ENCODE data around the gene RCOR1. TPM values are rescaled to one million over a fixed set of nuclear protein-coding genes. Genes with fewer than 3 reads are reported as not detected.
"Not testable (repeated sequence)": the region's sequence is repeated elsewhere in the genome, so short reads cannot be mapped to it uniquely, and the experiment has no call there.

RCOR1 gene
- total RNA-seq, 1 donor from 2014 or later, result 10.4 TPM

- no peak for DNase-seq (ENCODE audit: low spot score)
These were observed 21.4 kb upstream of the RCOR1 start for GRCh38 chr14:102571043-102571442.

DNA sequence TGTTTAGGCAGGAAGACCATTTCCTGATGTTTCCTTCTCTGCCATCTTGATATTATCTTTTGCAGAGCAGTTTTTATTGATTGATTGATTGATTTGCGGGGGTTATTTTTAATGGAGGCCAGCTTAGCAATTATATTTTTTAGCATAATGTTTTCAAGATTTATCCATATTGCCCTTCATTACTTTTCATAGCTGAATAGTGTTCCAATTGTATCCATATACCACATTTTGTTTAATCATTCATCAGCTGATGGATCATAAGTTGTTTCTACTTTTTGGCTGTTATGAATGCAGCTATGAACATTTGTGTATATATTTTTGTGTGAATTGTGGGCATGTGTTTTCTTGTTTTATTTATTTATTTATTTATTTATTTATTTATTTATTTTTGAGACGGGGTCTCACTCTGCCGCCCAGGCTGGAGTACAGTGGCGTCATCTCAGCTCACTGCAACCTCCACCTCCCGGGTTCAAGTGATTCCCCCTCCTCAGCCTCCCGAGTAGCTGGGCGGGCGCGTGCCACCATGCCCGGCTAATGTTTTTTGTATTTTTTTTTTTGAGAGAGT lies 20.9 kb upstream of the RCOR1 start:
- no peak for DNase-seq (ENCODE audit: low spot score)

GRCh38 chr14:102573161-102573560 lies 19.3 kb upstream of the RCOR1 start:
- DNase-seq (ENCODE audit: low spot score), result not testable (repeated sequence)

DNA sequence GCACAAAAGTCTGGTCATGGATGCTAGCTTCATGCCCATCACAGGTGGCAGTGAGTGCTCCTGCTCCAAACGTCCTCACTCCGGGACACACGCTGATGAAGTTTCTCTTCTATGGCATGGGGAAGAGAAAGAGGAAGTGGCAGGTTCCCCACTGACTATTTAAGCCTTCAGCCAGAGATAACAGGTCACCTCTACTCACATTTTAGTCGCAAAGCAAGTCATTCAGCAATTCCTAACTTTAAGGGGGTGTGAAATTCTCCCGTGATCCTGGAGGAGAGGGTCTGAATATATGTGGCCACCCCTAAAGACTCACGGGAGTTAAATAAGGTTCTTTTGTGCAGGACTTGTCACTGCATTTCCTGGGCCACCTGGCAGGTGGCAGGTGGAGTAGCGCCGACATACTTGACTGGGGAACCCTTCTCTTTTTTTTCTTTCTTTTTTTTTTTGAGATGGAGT lies 18.8 kb upstream of the RCOR1 start:
- DNase-seq (ENCODE audit: low spot score), result no peak

DNA sequence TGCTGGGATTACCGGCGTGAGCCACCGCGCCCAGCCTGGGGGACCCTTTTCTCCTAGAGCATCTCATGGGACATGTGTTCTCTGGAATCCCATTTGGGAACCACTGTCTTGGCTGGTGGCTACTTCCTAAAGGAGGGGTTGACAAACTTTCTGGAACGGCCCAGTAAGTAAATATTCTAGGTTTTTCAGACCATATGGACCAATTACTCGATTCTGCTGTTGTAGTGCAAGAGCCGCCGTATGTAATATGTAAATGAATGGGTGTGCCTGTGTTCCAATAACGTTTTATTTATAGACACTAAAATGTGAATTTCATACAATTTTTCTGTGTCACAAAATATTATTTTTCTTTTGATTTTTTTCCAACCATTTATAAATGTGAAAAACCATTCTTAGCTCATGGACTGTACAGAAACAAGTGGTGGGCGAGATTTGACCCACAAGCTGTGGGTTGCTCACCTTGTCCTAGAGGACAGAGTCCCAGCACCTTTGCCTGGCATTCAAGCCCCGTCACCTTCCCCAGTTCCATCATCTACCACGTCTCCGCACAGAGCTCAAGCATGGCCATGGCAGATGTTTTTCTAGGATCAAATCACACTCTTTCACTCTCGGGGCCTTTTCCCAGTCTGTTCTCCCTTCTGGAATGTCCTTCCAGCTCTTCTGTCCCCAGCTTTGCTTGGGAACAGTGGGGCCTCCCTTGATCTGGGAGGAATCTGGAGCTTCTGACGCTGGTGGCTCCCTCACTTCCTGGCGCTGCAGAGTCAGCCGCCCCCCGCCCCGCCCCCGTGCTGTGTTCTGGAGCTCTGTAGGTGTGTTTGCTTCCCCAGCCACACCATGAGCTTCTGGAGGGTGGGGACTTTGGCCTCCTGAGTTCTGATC lies 17.9 kb upstream of the RCOR1 start:
- peak; percentile 68 for DNase-seq (ENCODE audit: low spot score)

DNA sequence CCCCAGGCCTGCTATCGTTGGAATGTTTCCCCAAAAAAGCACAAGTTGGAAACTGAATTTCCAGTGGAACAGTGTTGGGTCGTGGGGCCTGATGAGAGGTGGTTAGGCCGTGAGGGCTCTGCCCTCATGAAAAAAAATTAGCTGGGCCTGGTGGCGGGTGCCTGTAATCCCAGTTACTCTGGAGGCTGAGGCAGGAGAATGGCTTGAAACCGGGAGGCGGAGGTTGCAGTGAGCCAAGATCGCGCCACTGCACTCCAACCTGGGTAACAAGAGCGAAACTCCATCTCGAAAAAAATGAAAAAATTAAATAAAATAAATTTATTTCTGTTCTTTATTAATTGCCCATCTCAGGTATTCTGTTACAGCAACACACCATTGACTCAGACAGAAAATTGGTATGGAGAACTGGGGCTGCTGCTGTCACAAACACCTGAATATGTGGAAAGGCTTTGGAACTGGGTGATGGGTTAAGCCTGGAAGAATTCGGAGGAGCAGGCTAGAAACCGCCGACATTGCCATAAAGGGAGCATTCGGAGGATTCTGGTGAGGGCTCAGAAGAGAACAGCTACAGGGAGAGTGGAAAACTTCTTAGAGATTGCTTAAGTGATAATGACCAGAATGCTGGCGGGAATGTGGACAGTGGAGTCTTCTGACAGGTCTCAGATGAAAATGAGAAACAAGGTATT lies 17.1 kb upstream of the RCOR1 start:
- no peak for DNase-seq (ENCODE audit: low spot score)

GRCh38 chr14:102575846-102576428 lies 16.5 kb upstream of the RCOR1 start:
- not testable (repeated sequence) for DNase-seq (ENCODE audit: low spot score)

- no peak for DNase-seq (ENCODE audit: low spot score)
These were observed 13.6 kb upstream of the RCOR1 start for GRCh38 chr14:102578821-102579220.

- peak; percentile 86 for DNase-seq (ENCODE audit: low spot score)
These were observed 12.5 kb upstream of the RCOR1 start for GRCh38 chr14:102579696-102580549.

- DNase-seq (ENCODE audit: low spot score), result no peak
These were observed 11.8 kb upstream of the RCOR1 start for GRCh38 chr14:102580550-102581110.

DNA sequence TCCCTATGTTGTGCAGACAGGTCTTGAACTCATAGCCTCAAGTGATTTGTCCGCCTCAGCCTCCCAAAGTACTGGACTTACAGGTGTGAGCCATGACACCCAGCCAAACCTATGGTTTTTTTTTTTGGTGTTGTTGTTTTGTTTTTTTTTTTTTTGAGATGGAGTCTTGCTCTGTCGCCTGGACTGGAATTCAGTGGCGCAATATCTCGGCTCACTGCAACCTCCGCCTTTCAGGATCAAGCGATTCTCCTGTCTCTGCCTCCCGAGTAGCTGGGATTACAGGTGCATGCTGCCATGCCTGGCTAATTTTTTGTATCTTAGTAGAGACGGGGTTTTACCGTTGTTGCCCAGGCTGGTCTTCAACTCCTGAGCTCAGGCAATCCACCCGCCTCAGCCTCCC lies 11.3 kb upstream of the RCOR1 start:
- no peak for DNase-seq (ENCODE audit: low spot score)

- DNase-seq (ENCODE audit: low spot score), result no peak
These were observed 8.7 kb upstream of the RCOR1 start for GRCh38 chr14:102583726-102584125.

DNA sequence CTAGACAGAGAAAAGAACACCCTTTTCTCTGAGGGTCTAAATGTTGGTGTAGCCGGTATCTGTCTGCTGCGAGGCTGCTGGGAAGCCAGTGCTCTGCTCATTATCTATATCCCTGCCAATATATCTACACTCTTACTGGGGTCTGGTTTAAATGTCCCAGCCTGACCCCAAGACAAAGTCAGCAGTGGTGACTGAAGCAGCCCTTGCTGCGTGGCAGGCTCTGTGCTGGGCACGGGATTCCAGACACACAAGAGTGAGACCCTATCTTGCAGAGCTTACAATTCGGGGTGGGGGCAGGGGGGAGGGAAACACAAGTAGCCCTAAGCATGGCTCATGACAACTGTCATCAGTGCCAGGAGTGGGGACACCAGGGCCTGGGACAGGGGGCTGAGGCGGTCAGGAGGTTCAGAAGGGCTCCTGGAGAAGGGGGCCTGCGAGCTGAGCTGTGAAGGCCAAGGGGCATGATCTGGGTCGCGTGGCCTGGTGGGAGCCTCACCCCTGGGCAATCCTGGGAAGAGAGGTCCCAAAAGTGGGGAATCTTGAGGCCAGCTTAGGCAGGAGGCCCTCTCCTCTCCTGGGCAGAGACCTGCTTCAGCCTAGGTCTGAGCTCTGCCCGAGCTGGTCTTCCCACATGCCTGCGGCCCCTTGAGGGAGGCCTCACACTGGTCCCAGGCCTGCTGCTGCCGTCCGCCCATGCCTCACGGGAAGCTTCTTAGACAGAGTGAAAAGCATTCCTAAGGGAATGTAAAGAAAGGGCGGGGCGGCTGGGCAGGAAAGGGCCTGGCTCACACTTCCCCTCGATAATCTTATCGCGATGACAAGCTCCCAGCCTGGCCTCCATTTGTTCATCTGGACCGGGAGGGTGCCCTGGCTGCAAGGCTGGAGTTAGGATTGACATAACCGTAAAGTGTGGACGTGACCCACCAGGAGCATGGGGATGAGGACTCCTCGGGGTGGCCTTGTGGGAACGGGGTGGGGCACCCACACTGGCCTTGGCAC lies 7.3 kb upstream of the RCOR1 start:
- peak; percentile 75 for DNase-seq (ENCODE audit: low spot score)

GRCh38 chr14:102586420-102587104 lies 5.9 kb upstream of the RCOR1 start:
- no peak for DNase-seq (ENCODE audit: low spot score)

DNA sequence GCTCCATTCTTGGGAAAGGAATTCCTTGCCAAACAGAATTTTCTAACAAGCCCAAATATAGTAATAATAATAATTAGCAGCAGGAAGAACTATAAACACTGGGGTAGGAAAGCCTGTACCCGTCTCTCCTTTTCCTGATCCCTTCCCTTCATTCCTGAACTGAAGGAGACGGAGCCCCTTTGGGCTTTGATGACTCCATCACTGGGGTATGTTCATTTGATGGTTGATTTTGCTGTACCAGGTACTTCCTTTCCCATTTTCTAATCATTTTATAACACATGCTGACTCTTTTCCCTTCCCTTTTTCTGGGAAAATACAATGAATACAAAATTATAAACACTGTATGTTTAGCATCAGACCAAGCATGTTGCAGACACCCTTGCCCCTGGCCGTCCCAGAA lies 3.6 kb upstream of the RCOR1 start:
- no peak for DNase-seq (ENCODE audit: low spot score)

DNA sequence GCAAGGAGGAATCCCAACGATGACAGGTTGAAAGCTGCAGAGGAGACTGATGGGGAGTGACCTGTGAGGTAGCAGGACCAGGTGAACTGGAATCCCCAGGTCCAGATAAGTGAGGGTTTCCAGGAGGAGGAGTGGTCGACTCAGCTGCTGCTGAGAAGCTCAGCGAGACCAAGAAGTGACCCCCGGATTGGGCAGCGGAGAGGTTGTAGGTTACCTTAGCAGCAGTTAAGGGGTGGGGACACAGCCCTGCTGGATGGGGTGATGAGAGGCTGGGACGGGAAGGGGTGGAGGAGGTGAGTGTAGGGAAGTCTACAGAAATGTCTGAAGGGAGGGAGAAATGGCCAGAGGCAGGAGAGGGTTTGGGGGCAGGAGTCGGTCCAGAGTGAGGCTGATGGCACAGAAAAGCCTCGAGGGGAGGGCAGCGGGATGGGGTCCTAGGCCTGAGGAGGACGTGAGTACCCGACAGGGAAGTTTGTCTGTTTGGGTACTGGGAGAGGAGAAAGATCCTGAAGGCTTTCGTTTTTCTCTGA lies 2.6 kb upstream of the RCOR1 start:
- no peak for DNase-seq (ENCODE audit: low spot score)

DNA sequence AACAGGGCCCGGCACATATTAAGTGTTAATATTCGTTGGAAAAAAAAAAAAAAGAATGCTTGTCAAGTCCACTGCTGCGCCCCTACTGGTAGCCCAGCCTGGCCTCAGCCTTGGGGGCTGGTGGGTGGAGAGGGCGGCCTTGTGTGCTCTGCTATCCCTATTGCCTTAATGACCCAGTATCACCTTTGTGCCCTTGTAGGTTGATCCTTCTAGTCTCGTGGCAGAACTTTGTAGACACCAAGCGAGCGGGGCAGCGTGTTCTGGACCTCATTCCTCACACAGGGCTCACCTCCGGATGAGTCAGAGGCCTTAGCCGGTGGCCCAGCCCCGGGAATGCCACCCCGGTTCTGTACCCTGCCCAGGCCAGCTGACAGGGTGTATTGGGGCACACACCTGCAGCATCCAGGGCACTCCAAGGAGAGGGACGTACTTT lies 1.8 kb upstream of the RCOR1 start:
- no peak for DNase-seq (ENCODE audit: low spot score)

DNA sequence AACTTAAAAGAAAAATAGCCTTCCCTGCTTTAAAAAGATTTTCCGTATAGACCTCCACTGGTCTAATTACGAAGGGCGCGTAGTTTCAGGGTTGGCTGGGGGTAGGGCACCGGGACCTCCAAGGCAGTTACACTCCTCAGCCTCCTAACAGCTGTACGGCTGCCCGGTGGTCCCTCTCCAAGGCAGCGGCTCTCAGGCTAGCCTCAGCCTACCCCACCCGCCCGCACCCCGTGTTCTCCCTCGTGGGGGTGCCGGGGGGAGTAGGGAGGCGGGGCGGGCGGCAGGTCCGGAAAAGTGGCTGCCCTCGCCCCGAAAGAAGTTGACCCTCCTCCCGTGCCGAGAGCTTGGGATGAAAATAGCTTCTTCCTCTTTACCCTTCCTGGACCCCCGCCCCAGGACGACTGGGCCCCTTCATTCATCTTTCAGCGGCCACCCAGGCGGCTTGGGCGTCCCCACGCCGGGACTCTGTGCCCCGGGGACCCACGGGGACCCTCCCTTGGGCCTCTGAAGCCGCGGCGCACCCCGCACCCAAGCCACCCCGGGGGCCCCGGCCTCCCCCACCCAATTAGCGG lies 991 bp upstream of the RCOR1 start:
- peak; percentile 64 for DNase-seq (ENCODE audit: low spot score)

DNA sequence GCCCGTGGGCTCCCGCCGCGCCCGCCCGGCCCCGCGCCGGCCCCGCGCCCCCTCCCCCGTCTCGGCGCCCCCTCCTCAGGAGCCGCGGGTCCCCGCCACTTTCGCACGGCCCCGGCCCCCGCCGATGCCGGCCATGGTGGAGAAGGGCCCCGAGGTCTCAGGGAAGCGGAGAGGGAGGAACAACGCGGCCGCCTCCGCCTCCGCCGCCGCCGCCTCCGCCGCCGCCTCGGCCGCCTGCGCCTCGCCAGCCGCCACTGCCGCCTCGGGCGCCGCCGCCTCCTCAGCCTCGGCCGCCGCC lies 263 bp downstream of the RCOR1 start:
- no peak for DNase-seq (ENCODE audit: low spot score)

Measured in umbilical cord (tissue), 2 donors.